Ascending aorta (tissue), 2 donors: ENCODE results near the gene SLC44A3. TPM values are rescaled to one million over a fixed set of nuclear protein-coding genes. Genes with fewer than 3 reads are reported as not detected.

Experiments used
- DNase-seq, 2 donors: peaks; one replicate each; pipeline ENCODE4 v3.0.0-alpha.2; 2019; ENCODE audit warnings: low spot score in 2 of 2
- H3K27ac ChIP-seq, 2 donors: fragments of 200-600 bp; sonication (generic); one replicate each; pipeline ENCODE4 v1.5.1; 2016 to 2017; ENCODE audit warnings: mild to moderate bottlenecking in 1 of 2
- H3K27me3 ChIP-seq: fragments of 200-600 bp; sonication (generic); one replicate; pipeline ENCODE4 v1.5.1; 2017
- H3K36me3 ChIP-seq, 2 donors: fragments of 200-600 bp; sonication (generic); one replicate each; pipeline ENCODE4 v1.5.1; 2016
- H3K4me1 ChIP-seq, 2 donors: fragments of 200-600 bp; sonication (generic); one replicate each; pipeline ENCODE4 v1.5.1; 2016 to 2017; ENCODE audit warnings: mild to moderate bottlenecking in 1 of 2
- H3K4me3 ChIP-seq, 2 donors: fragments of 200-600 bp; sonication (generic); one replicate each; pipeline ENCODE4 v1.5.1; 2016 to 2017; ENCODE audit warnings: mild to moderate bottlenecking in 1 of 2
- H3K9me3 ChIP-seq, 2 donors: fragments of 200-600 bp; sonication (generic); one replicate each; pipeline ENCODE4 v1.5.1; 2016
- intact Hi-C: fragments of 100-400 bp; cut with DNase I; formaldehyde crosslinking; loops from one replicate; pipeline ENCODE4 v1.15.1; 2023
- total RNA-seq: library from RNA; depleted of rRNA; stranded (reverse); fragments of >200 nt; gene quantifications from one replicate; pipeline ENCODE4 v1.1.0, GENCODE V29; 2016
- TF ChIP-seq, protein P1 (sequence below), 3 experiments: fragments of 200-600 bp in 2 of 3; fragments of 450-650 bp in 1 of 3; sonication (generic) in 2 of 3; IDR thresholded peaks; one replicate each; pipeline ENCODE4 v1.5.1; 2016 to 2019; ENCODE audit warnings: antibody characterized with exemption in 3 of 3, mild to moderate bottlenecking in 1 of 3, moderate library complexity in 1 of 3

SLC44A3 gene
- total RNA-seq, 1 donor from 2014 or later = not detected

DNA sequence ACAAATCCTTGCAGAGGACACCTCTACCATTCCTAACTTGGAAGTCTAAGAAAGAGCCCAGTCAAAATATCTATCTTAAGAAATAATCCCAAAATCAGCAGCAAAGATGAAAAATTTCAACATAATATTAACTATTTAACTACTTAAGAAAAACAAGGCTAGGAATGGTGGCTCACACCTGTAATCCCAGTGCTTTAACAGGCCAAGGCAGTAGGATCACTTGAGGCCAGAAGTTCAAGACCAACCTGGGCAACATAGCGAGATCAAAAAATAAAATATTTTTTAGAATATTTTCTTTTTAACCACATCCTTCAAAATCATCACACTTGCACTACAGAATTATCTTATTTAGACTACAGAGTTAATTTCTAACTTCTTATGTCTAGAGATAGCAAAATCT lies 101.8 kb downstream of the SLC44A3 start:
- TF ChIP-seq, protein P1, sequence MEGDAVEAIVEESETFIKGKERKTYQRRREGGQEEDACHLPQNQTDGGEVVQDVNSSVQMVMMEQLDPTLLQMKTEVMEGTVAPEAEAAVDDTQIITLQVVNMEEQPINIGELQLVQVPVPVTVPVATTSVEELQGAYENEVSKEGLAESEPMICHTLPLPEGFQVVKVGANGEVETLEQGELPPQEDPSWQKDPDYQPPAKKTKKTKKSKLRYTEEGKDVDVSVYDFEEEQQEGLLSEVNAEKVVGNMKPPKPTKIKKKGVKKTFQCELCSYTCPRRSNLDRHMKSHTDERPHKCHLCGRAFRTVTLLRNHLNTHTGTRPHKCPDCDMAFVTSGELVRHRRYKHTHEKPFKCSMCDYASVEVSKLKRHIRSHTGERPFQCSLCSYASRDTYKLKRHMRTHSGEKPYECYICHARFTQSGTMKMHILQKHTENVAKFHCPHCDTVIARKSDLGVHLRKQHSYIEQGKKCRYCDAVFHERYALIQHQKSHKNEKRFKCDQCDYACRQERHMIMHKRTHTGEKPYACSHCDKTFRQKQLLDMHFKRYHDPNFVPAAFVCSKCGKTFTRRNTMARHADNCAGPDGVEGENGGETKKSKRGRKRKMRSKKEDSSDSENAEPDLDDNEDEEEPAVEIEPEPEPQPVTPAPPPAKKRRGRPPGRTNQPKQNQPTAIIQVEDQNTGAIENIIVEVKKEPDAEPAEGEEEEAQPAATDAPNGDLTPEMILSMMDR (IDR thresholded peaks at IDR 0.05) = no peak
- peak overlapping the region in 1 of 2 donors; percentile 36 for H3K27ac ChIP-seq
- intact Hi-C loops = no loop called here
- H3K4me3 ChIP-seq = peak overlapping the region; percentile 4 to 98
- no peaks in the 10 kb centered on the region for H3K9me3 ChIP-seq
- peaks cover 12 to 43% of the 10 kb centered on the region in 2 donors for H3K4me1 ChIP-seq
- H3K36me3 ChIP-seq = no peaks in the 10 kb centered on the region
- DNase-seq = no peak
- H3K27me3 ChIP-seq = no peaks in the 10 kb centered on the region

DNA sequence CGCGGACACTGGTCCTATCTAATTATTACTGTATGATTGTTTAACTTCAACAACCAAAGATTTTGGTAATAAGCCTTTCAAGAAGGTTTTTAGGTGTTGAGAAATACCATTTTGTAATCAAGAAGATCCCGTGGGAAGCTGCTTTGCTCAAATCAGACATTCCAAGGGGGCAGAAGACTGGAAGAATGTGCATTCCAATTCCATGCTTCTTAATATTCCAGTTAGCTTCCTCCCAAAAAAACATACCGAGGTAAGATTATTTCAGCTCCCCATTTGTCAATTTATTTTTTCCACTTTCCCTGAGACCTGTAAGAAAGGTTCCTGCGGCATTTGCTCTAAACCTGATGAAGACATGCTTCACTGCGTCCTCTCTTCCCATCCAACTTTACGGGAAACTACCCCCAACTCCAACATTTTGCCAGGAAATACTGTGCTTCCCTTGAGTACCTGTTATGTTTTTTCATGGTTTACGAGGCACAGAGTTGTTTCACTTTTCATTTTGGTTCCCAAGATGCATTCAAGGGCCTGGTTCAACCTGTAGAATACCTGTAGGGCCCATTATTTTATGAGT lies 102.7 kb downstream of the SLC44A3 start:
- Histone ChIP-seq H3K27me3 (no peaks in the 10 kb centered on the region), H3K27ac (peak overlapping the region; percentile 99 to 100), H3K36me3 (no peaks in the 10 kb centered on the region), H3K9me3 (no peaks in the 10 kb centered on the region), H3K4me1 (peaks cover 12 to 39% of the 10 kb centered on the region in 2 donors), H3K4me3 (peak overlapping the region; percentile 46 to 98)
- intact Hi-C loops = no loop called here
- no peak for DNase-seq
- TF ChIP-seq, protein P1 (IDR thresholded peaks at IDR 0.05) = no peak

DNA sequence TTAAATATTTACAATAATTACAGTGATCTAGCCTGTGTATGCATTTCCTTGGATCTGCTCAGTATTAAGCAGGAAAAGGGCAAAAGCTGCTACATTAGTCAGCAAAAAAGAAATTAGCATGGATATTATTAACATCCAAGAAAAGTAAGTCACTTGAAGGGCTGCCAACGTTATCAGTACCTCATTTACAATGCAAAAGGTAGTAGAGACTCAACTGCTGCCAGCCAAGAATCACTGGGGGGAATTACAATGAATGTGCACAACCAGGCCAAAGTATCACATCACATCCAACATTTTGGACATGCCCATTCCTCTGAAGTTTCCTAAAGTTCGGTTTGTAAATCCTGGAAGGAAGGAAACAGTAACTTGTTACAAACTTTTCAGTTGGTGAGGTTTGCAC lies 104.8 kb downstream of the SLC44A3 start:
- H3K4me1 ChIP-seq = peaks cover 9 to 36% of the 10 kb centered on the region in 2 donors
- DNase-seq = no peak
- peak overlapping the region; percentile 99 to 100 for H3K27ac ChIP-seq
- no peaks in the 10 kb centered on the region for H3K27me3 ChIP-seq
- TF ChIP-seq, protein P1 (IDR thresholded peaks at IDR 0.05) = no peak
- H3K36me3 ChIP-seq = no peaks in the 10 kb centered on the region
- intact Hi-C loops = loop anchor here (5.0 kb wide), 1 partner anchor 192 kb away; the partner anchor contains the start of gene TLCD4
- H3K4me3 ChIP-seq = peak overlapping the region; percentile 91 to 98
- no peaks in the 10 kb centered on the region for H3K9me3 ChIP-seq

DNA sequence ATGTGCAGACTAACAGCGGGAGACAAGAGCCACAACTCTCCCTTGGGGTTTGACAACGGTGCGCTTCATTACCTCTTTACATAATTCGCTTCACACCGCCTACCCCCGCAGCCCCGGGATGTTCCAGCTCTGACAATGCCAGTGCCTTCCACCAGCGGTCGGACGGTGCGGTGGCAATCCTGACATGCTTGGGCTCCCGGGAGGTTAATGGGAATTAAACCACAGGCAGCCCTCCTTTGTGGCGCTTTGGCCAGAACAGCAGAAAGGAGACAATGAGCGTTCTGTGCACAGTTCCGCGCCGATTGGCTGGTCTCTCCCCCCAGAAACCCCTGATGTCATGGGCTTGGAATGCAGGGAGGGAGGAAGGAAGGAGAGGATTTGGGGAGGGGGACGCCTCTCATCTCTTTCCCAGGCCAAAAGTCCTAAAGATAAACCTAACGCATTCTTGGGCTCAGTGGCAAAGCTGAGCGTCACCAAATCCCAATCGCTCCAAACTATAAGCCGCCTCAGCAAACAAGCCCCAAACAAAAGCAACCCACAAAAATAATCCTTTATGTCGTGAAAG lies 105.5 kb downstream of the SLC44A3 start:
- peak in 1 of 2 donors; percentile 81 for DNase-seq
- H3K27me3 ChIP-seq = no peaks in the 10 kb centered on the region
- H3K36me3 ChIP-seq = no peaks in the 10 kb centered on the region
- H3K27ac ChIP-seq = peak overlapping the region; percentile 99 to 100
- peaks cover 9 to 39% of the 10 kb centered on the region in 2 donors for H3K4me1 ChIP-seq
- no peaks in the 10 kb centered on the region for H3K9me3 ChIP-seq
- intact Hi-C loops = loop anchor here (1.0 to 5.0 kb wide), 5 partner anchors 45 to 385 kb away; partner anchors contain the start of genes F3, RWDD3 and TLCD4
- peak overlapping the region; percentile 91 to 98 for H3K4me3 ChIP-seq
- TF ChIP-seq, protein P1 (IDR thresholded peaks at IDR 0.05) = no peak

DNA sequence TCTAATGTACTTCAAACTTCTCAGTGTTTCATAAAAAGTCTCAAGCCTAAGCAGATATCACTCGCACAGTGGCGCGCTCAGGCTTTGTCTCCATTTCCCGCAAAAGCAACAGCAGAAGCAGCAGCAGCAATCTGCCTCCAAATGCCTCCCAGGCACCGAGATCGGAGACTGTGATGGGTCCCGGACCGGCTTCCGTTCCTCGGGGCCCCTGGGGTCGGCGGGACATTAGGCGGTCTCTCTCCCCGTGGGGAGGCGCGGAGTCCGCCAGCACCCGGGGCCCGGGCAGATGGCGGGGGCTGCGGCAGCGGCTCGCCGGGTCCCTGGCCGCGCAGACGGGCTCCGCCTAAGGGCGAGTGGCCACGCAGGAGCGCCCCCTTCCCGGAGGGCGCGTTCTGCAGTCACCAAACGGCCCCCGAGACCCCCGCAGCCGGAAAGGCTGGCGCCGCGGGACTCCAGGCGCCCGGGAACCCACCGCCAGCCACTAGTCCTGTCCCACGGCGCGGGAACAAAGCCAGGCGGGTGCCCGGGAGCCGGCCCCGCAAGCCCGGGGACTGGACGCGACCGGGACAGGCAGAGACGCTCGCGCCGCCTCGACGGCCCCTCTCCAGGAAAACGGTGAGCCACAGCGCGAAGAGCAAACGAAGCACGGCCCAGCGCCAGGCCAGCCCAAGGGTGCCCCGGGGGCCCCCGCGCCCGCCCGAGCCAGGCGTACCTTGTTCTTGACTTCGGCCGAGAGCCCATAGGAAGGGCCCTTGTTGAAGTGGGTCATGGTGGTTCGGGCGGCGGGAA lies 106.2 kb downstream of the SLC44A3 start:
- peaks cover 9 to 41% of the 10 kb centered on the region in 2 donors for H3K4me1 ChIP-seq
- H3K9me3 ChIP-seq = no peaks in the 10 kb centered on the region
- DNase-seq = peak in 1 of 2 donors; percentile 76
- peak overlapping the region; percentile 99 to 100 for H3K27ac ChIP-seq
- intact Hi-C loops = loop anchor here (1.0 to 5.0 kb wide), 5 partner anchors 44 to 386 kb away; partner anchors contain the start of genes F3, RWDD3 and TLCD4
- TF ChIP-seq, protein P1 (IDR thresholded peaks at IDR 0.05) = peak; percentile 46 to 55 (median 51)
- H3K27me3 ChIP-seq = no peaks in the 10 kb centered on the region
- H3K4me3 ChIP-seq = peak overlapping the region; percentile 91 to 98
- H3K36me3 ChIP-seq = no peaks in the 10 kb centered on the region
